Measurements from ENCODE around the gene ASIC3. TPM values are rescaled to one million over a fixed set of nuclear protein-coding genes. Genes with fewer than 3 reads are reported as not detected.

Gene ASIC3
- polyA plus RNA-seq, 1 donor (not counting 4 experiments of a cell fraction or from before 2014, with no cell fraction given), result 0.35 TPM

- no peak overlapping the region for H3K4me3 ChIP-seq (ENCODE audit: control insufficient read depth in 2 of 3, extremely low read depth in 1 of 3, insufficient read depth in 2 of 3, low read depth in 1 of 3, low read length in 3 of 3)
- no peak for DNase-seq (ENCODE audit: low read depth, low spot score)
- H3K9me1 ChIP-seq (ENCODE audit: control insufficient read depth, extremely low read depth, insufficient read depth, low read length), result no peaks in the 10 kb centered on the region
- TF ChIP-seq CTCF (optimal IDR thresholded peaks at IDR 0.05 in 1 of 3, IDR thresholded peaks at IDR 0.05 in 1 of 3, conservative IDR thresholded peaks at IDR 0.05 in 1 of 3; ENCODE audit: extremely low read depth in 1 of 3, insufficient read depth in 2 of 3, low read length in 3 of 3), result peak; percentile 68 to 96 (median 95)
- no peak for TF ChIP-seq EZH2 (IDR thresholded peaks at IDR 0.05; ENCODE audit: low read length)
- H3K36me3 ChIP-seq (ENCODE audit: control insufficient read depth in 2 of 2, extremely low read depth in 1 of 2, insufficient read depth in 2 of 2, low read length in 2 of 2), result no peaks in the 10 kb centered on the region
- no peak overlapping the region for H3K27ac ChIP-seq (ENCODE audit: control insufficient read depth, insufficient read depth, low read length)
- dilution Hi-C loops (cut with MboI; ENCODE audit: extremely low pct_ligation_motif_present, low sequenced_read_pairs), result no loop called here
- peak overlapping the region; percentile 56 for H3K4me2 ChIP-seq (ENCODE audit: control insufficient read depth, extremely low read depth, insufficient read depth, low read depth, low read length)
- no peak overlapping the region for H2AFZ ChIP-seq (ENCODE audit: control insufficient read depth, low read length)
- peaks cover 7% of the 10 kb centered on the region for H3K4me1 ChIP-seq (ENCODE audit: control insufficient read depth, extremely low read depth, insufficient read depth, low read length)
- peaks cover 47% of the 10 kb centered on the region for H3K27me3 ChIP-seq (ENCODE audit: control insufficient read depth, extremely low read depth, insufficient read depth, low read length)
- no peaks in the 10 kb centered on the region for H3K9me3 ChIP-seq (ENCODE audit: control insufficient read depth, low read depth, low read length)
- H3K79me2 ChIP-seq (ENCODE audit: control insufficient read depth, insufficient read depth, low read length), result no peaks in the 10 kb centered on the region
- no peak for FAIRE-seq
- H3K9ac ChIP-seq (ENCODE audit: control insufficient read depth, extremely low read depth, insufficient read depth, low read length), result no peak overlapping the region
- no peaks in the 10 kb centered on the region for H4K20me1 ChIP-seq (ENCODE audit: control insufficient read depth, extremely low read depth, insufficient read depth, low read length)
Observed at GRCh38 chr7:151017953-151018420, 30.3 kb upstream of the ASIC3 start.

DNA sequence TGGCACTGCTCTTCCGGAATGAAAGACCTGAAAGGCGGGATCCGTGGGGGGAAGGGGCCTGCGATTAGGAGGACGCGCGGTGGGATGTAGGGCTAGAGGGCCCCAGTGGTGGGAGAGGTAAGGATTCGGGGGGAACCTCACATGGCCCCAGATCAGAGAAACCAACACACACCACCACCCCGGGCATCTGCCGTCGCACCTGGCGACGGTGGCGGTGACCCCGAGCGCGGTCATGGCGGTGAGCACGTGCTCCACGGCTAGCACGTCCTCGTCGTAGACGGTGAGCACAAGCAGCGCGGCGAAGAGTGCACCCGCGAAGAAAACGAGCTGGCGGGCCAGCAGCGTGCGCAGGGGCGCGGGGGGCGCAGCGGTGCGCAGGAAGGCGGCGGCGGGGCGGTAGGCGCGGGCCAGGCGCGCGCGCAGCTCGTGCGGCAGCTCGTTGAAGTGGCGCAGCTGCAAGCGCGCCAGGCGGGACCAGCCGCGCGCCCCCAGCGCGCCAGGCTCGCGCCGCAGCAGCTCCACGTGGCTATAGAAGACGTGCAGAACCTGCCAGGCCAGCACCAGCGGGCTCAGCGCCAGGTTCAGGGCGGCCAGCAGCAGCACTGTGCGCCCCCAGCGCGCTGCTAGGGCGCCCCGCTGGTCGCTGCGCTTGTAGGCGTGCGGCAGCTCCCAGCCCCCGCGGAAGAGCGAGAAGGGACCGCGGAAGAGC lies 29.8 kb upstream of the ASIC3 start:
- Histone ChIP-seq H3K9me1 (ENCODE audit: control insufficient read depth, extremely low read depth, insufficient read depth, low read length) (no peaks in the 10 kb centered on the region), H3K36me3 (ENCODE audit: control insufficient read depth in 2 of 2, extremely low read depth in 1 of 2, insufficient read depth in 2 of 2, low read length in 2 of 2) (no peaks in the 10 kb centered on the region), H3K9me3 (ENCODE audit: control insufficient read depth, low read depth, low read length) (no peaks in the 10 kb centered on the region), H4K20me1 (ENCODE audit: control insufficient read depth, extremely low read depth, insufficient read depth, low read length) (no peaks in the 10 kb centered on the region), H3K4me3 (ENCODE audit: control insufficient read depth in 2 of 3, extremely low read depth in 1 of 3, insufficient read depth in 2 of 3, low read depth in 1 of 3, low read length in 3 of 3) (no peak overlapping the region), H3K27me3 (ENCODE audit: control insufficient read depth, extremely low read depth, insufficient read depth, low read length) (peaks cover 43% of the 10 kb centered on the region), H3K9ac (ENCODE audit: control insufficient read depth, extremely low read depth, insufficient read depth, low read length) (no peak overlapping the region), H3K4me1 (ENCODE audit: control insufficient read depth, extremely low read depth, insufficient read depth, low read length) (peaks cover 4% of the 10 kb centered on the region), H3K27ac (ENCODE audit: control insufficient read depth, insufficient read depth, low read length) (no peak overlapping the region), H3K79me2 (ENCODE audit: control insufficient read depth, insufficient read depth, low read length) (no peaks in the 10 kb centered on the region), H3K4me2 (ENCODE audit: control insufficient read depth, extremely low read depth, insufficient read depth, low read depth, low read length) (peak overlapping the region; percentile 56), H2AFZ (ENCODE audit: control insufficient read depth, low read length) (peak overlapping the region; percentile 30)
- dilution Hi-C loops (cut with MboI; ENCODE audit: extremely low pct_ligation_motif_present, low sequenced_read_pairs), result no loop called here
- no peak for DNase-seq (ENCODE audit: low read depth, low spot score)
- TF ChIP-seq CTCF (optimal IDR thresholded peaks at IDR 0.05 in 1 of 3, IDR thresholded peaks at IDR 0.05 in 1 of 3, conservative IDR thresholded peaks at IDR 0.05 in 1 of 3; ENCODE audit: extremely low read depth in 1 of 3, insufficient read depth in 2 of 3, low read length in 3 of 3), result no peak
- peak; percentile 79 for TF ChIP-seq EZH2 (IDR thresholded peaks at IDR 0.05; ENCODE audit: low read length)
- no peak for FAIRE-seq
